Heart right ventricle (tissue), 16 donors: ENCODE results near the gene USP6NL. TPM values are rescaled to one million over a fixed set of nuclear protein-coding genes. Genes with fewer than 3 reads are reported as not detected.
"Not testable (repeated sequence)": the region's sequence is repeated elsewhere in the genome, so short reads cannot be mapped to it uniquely, and the experiment has no call there.

Source experiments
- ATAC-seq, 8 donors: fragments of 200-7000 bp; cut with Tn5 transposase; one replicate each; pipeline ENCODE4 v1.9.1; 2020; ENCODE audit warnings: mild to moderate bottlenecking in 8 of 8, moderate library complexity in 8 of 8, moderate number of reproducible peaks in 1 of 8
- DNase-seq, 2 donors: peaks; one replicate each; pipeline ENCODE4 v3.0.0-alpha.2; 2020
- H3K27ac ChIP-seq, 10 donors: fragments of 200-600 bp; sonication (generic) in 2 of 10; one replicate each; pipeline versions ENCODE4 v1.5.0 to v1.8.0; 2020 to 2022; ENCODE audit warnings: mild to moderate bottlenecking in 3 of 10
- H3K27me3 ChIP-seq, 7 donors: fragments of 200-600 bp; one replicate each; pipeline ENCODE4 v1.8.0; 2021 to 2022; ENCODE audit warnings: mild to moderate bottlenecking in 2 of 7
- H3K36me3 ChIP-seq, 9 donors: fragments of 200-600 bp; sonication (generic) in 1 of 9; one replicate each; pipeline versions ENCODE4 v1.5.0 to v1.8.0; 2020 to 2022; ENCODE audit warnings: mild to moderate bottlenecking in 2 of 9
- H3K4me1 ChIP-seq, 9 donors: fragments of 200-600 bp; sonication (generic) in 1 of 9; one replicate each; pipeline versions ENCODE4 v1.5.0 to v1.8.0; 2020 to 2022; ENCODE audit warnings: mild to moderate bottlenecking in 4 of 9
- H3K4me3 ChIP-seq, 10 donors: fragments of 200-600 bp; sonication (generic) in 2 of 10; one replicate each; pipeline versions ENCODE4 v1.5.0 to v1.8.0; 2020 to 2022; ENCODE audit warnings: mild to moderate bottlenecking in 7 of 10, moderate library complexity in 2 of 10
- H3K9me3 ChIP-seq, 11 donors: fragments of 200-600 bp in 10 of 11; sonication (generic) in 2 of 11; one replicate each; pipeline versions ENCODE4 v1.5.0 to v1.8.0; 2013 to 2022; ENCODE audit warnings: mild to moderate bottlenecking in 2 of 11, control low read depth in 1 of 11, moderate library complexity in 1 of 11
- CTCF ChIP-seq, 9 donors: fragments of 200-600 bp; sonication (generic) in 2 of 9; IDR thresholded peaks; one replicate each; pipeline versions ENCODE4 v1.5.0 to v1.8.0; 2021 to 2022; ENCODE audit warnings: antibody characterized with exemption in 9 of 9, mild to moderate bottlenecking in 5 of 9, moderate library complexity in 1 of 9
- WGBS, 2 donors: extraction: QIAGEN DNeasy Blood & Tissue Kit; methylation state at CpG; one replicate each; pipeline ENCODE4 v1.1.7; 2013; ENCODE audit warnings: inconsistent platforms in 1 of 2; 5-methylcytosine and 5-hydroxymethylcytosine counted together
- intact Hi-C, 10 donors: fragments of 100-400 bp; cut with DNase I; formaldehyde crosslinking; loops; one replicate each; pipeline versions ENCODE4 v1.11.1 to v1.14.2; 2022
- polyA plus RNA-seq, 2 donors: library from polyadenylated mRNA; stranded (reverse); fragments of 200-250 nt; gene quantifications; one replicate each; pipeline ENCODE4 v1.2.3, GENCODE V29; 2013
- total RNA-seq, 10 donors: library from RNA; stranded (reverse); fragmentation: NEBNext Ultra II Directional in 3 of 10; extraction: Animal tissue kit (Norgen Biotek cat#: 25700) in 3 of 10; gene quantifications; one replicate each; pipeline versions ENCODE4 v1.2.1 to v1.2.4, GENCODE V29; 2021 to 2023
- donor health status: Arrhythmogenic right ventricular cardiomyopathy.
- donor health status: ischemic (EF 13 %, LVEDD 7.1; RV severe dilation, severe dysfunction).
- donor health status: healthy with polysubstance abuse.
- donor health status: DM: no; HTN: yes; CAD: no.
- donor health status: DM: no; HTN: no; CAD: no.
- donor health status: ischemic (EF 25% LVEDD 6.9; RV normal size, moderate dysfunction).
- donor health status: ischemic (EF 25% LVEDD 5.7; RV mildly dilated, moderate dysfunction).
- donor health status: healthy.
- donor health status: DM: yes; HTN: yes; CAD: no.
- donor health status: Ischemic cardiomyopathy.
- donor health status: ischemic (EF 35%, LVEDD 5.7; RV mildly dilated, moderate dysfunction).
- donor health status: nonischemic (EF 11% LVEDD 7.7; RV severe dilation, severe dysfunction).
- donor health status: DM: yes; HTN: yes; CAD: no.
- donor health status: PGD.
- donor health status: ischemic (EF 29% LVEDD 5.4; RV normal size, mild dysfunction).
- donor health status: nonischemic (EF 23%, LVEDD 6.1; RV moderate dilation, normal function).

USP6NL gene
- total and polyA plus RNA-seq, 12 donors = 1.8 to 11.1 (median 8.2) TPM

GRCh38 chr10:11501600-11501999 is 109.8 kb downstream of the USP6NL start:
- Histone ChIP-seq H3K4me3 (no peak overlapping the region), H3K27me3 (no peaks in the 10 kb centered on the region), H3K27ac (no peak overlapping the region), H3K36me3 (peaks cover 0 to 12% (median 0%) of the 10 kb centered on the region in 9 donors), H3K9me3 (no peaks in the 10 kb centered on the region), H3K4me1 (peaks cover 0 to 11% (median 0%) of the 10 kb centered on the region in 9 donors)
- TF ChIP-seq CTCF (IDR thresholded peaks at IDR 0.05) = no peak
- 84 to 99% methylated on average over 3 of the region's 3 CpGs for WGBS, 2 donors
- intact Hi-C loops = no loop called here
- DNase-seq (no peak), ATAC-seq (no peak)

DNA sequence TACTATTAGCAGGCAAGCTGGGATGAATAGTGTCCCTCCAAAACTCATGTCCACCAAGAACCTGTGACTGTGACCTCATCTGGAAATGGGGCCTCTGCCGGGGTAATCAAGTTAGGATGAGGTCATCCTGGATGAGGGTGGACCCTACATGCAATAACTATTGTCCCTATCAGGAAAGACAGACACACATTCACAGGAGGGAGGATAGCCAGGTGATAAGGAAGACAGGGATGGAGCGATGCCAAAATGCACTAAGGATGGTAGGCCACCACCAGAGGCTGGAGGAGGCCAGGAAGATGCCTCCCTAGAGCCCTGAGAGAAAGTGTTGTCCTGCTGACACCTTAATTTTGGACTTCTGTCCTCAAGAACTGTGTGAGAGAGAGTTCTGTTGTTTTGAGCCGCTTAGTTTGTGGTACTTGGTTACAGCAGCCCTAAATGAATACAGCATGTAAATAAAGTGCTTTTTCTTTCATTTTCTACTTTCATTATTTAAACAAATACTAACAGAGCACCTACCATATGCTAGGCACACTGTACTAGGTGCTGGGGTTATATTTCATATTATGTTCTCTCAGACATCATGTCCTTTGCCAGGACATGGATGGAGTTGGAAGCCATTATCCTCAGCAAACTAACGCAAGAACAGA is 111.9 kb downstream of the USP6NL start:
- DNase-seq = no peak
- Histone ChIP-seq H3K9me3 (no peaks in the 10 kb centered on the region), H3K27ac (no peak overlapping the region), H3K27me3 (no peaks in the 10 kb centered on the region), H3K4me1 (peaks cover 0 to 11% (median 0%) of the 10 kb centered on the region in 9 donors), H3K4me3 (no peak overlapping the region), H3K36me3 (peaks cover 0 to 12% (median 0%) of the 10 kb centered on the region in 9 donors)
- no peak for TF ChIP-seq CTCF (IDR thresholded peaks at IDR 0.05)
- peak in 2 of 8 donors; percentile 12 to 44 for ATAC-seq
- WGBS, 2 donors = 71 to 77% methylated on average over 4 of the region's 4 CpGs
- intact Hi-C loops = no loop called here

DNA sequence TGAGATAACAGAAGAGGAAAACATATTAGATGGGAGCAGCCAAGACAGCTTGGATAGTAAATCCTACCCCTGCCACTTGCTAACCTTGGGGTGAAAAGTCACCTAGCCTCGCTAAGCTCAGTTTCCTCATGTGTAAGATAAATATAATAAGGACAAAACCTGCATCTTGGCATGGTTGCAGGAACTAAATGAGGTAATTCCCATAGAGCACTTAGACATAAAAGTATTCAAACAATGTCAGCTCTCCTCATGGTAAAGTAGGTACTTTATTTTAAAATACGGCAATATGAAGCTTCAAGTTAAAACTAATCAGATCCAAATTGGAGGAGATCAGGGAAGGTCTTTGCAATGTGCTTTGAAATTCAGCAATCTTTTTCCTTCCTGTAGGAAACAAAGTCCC is 113.1 kb downstream of the USP6NL start:
- Histone ChIP-seq H3K9me3 (no peaks in the 10 kb centered on the region), H3K4me3 (no peak overlapping the region), H3K27ac (no peak overlapping the region), H3K27me3 (no peaks in the 10 kb centered on the region), H3K36me3 (peaks cover 0 to 24% (median 0%) of the 10 kb centered on the region in 9 donors), H3K4me1 (peaks cover 0 to 11% (median 0%) of the 10 kb centered on the region in 9 donors)
- no peak for TF ChIP-seq CTCF (IDR thresholded peaks at IDR 0.05)
- DNase-seq (no peak), ATAC-seq (no peak)
- intact Hi-C loops = no loop called here
- WGBS, 2 donors = 84% methylated on average over 2 of the region's 2 CpGs

- intact Hi-C loops, H3K27ac ChIP-seq, H3K27me3 ChIP-seq, H3K9me3 ChIP-seq, ATAC-seq, H3K4me3 ChIP-seq: not testable (repeated sequence)
- 49 to 72% methylated on average over 11 to 12 of the region's 13 CpGs for WGBS, 2 donors
- peak in 7 of 9 donors; percentile 44 to 62 (median 49) for TF ChIP-seq CTCF (IDR thresholded peaks at IDR 0.05)
- peak; percentile 30 to 57 for DNase-seq
- peaks cover 0 to 53% (median 3%) of the 10 kb centered on the region in 9 donors for H3K36me3 ChIP-seq
- H3K4me1 ChIP-seq = peaks cover 0 to 11% (median 0%) of the 10 kb centered on the region in 9 donors
Observed at GRCh38 chr10:11494923-11495322, 116.5 kb downstream of the USP6NL start.
